Left lung (tissue), 10 donors: ENCODE measurements around the gene ST3GAL3. TPM values are rescaled to one million over a fixed set of nuclear protein-coding genes. Genes with fewer than 3 reads are reported as not detected.
A peak's percentile ranks its signal among the peaks of the same experiment; 100 is the strongest.

ENCODE experiments used
- ATAC-seq: fragments of 200-7000 bp; cut with Tn5 transposase; one replicate; pipeline ENCODE4 v1.9.1; 2020; ENCODE audit warnings: moderate library complexity
- DNase-seq, 4 donors: peaks; one replicate each; pipeline ENCODE4 v3.0.0-alpha.2; 2013 to 2020
- H3K27ac ChIP-seq, 2 donors: fragments of 200-600 bp; sonication (generic) in 1 of 2; one replicate each; pipeline versions ENCODE4 v1.5.0 to v1.8.0; 2020 to 2021
- H3K27me3 ChIP-seq, 2 donors: fragments of 200-600 bp; sonication (generic) in 1 of 2; one replicate each; pipeline versions ENCODE4 v1.5.0 to v1.8.0; 2020 to 2021
- H3K36me3 ChIP-seq, 2 donors: fragments of 200-600 bp; sonication (generic) in 1 of 2; one replicate each; pipeline versions ENCODE4 v1.5.0 to v1.8.0; 2020 to 2021
- H3K4me1 ChIP-seq, 2 donors: fragments of 200-600 bp; one replicate each; pipeline ENCODE4 v1.8.0; 2021
- H3K4me3 ChIP-seq, 2 donors: fragments of 200-600 bp; sonication (generic) in 1 of 2; one replicate each; pipeline versions ENCODE4 v1.5.0 to v1.8.0; 2020 to 2021; ENCODE audit warnings: mild to moderate bottlenecking in 1 of 2
- H3K9me3 ChIP-seq, 2 donors: fragments of 200-600 bp; sonication (generic) in 1 of 2; one replicate each; pipeline versions ENCODE4 v1.5.0 to v1.8.0; 2020 to 2021
- CTCF ChIP-seq, 2 donors: fragments of 200-600 bp; sonication (generic) in 1 of 2; IDR thresholded peaks; one replicate each; pipeline versions ENCODE4 v1.5.0 to v1.8.0; 2021; ENCODE audit warnings: antibody characterized with exemption in 2 of 2
- intact Hi-C, 2 donors: fragments of 100-400 bp; cut with DNase I; formaldehyde crosslinking; loops; one replicate each; pipeline versions ENCODE4 v1.11.2 to v1.14.2; 2022
- polyA plus RNA-seq, 6 donors: library from polyadenylated mRNA; unstranded; fragments of 120-200 nt; gene quantifications; one replicate each; pipeline ENCODE4 v1.2.1, GENCODE V29; 2013; ENCODE audit not compliant: insufficient read length in 6 of 6
- total RNA-seq, 2 donors: library from RNA; stranded (reverse); fragmentation: NEBNext Ultra II Directional; extraction: Animal tissue kit (Norgen Biotek cat#: 25700); gene quantifications; one replicate each; pipeline ENCODE4 v1.2.1, GENCODE V29; 2021
- donor health status: DM: no; HTN: yes; CAD: no.
- donor health status: DM: no; HTN: no; CAD: no.

ST3GAL3 gene
- total and polyA plus RNA-seq, 8 donors, result 18.9 to 42.4 (median 34.4) TPM

- Histone ChIP-seq H3K27me3 (peaks cover 0 to 45% of the 10 kb centered on the region in 2 donors), H3K27ac (no peak overlapping the region), H3K36me3 (no peaks in the 10 kb centered on the region), H3K4me1 (peaks cover 8 to 39% of the 10 kb centered on the region in 2 donors), H3K9me3 (no peaks in the 10 kb centered on the region), H3K4me3 (no peak overlapping the region)
- ATAC-seq (no peak), DNase-seq (no peak)
- TF ChIP-seq CTCF (IDR thresholded peaks at IDR 0.05), result peak; percentile 8 to 21
- intact Hi-C loops, result loop anchor here (2.0 to 10.0 kb wide), 2 partner anchors 168 to 170 kb away; no protein-coding TSS in a partner anchor
Observed at GRCh38 chr1:43934986-43935324, 227.6 kb downstream of the ST3GAL3 start.

GRCh38 chr1:43935711-43936427 is 228.5 kb downstream of the ST3GAL3 start:
- ATAC-seq, result no peak
- Histone ChIP-seq H3K27me3 (peaks cover 0 to 45% of the 10 kb centered on the region in 2 donors), H3K36me3 (no peaks in the 10 kb centered on the region), H3K27ac (no peak overlapping the region), H3K4me3 (peak overlapping the region in 1 of 2 donors; percentile 36), H3K9me3 (no peaks in the 10 kb centered on the region), H3K4me1 (peaks cover 8 to 39% of the 10 kb centered on the region in 2 donors)
- intact Hi-C loops, result loop anchor here (2.0 to 10.0 kb wide), 2 partner anchors 169 to 171 kb away; no protein-coding TSS in a partner anchor
- TF ChIP-seq CTCF (IDR thresholded peaks at IDR 0.05), result no peak
- DNase-seq, result no peak

- no peaks in the 10 kb centered on the region for H3K36me3 ChIP-seq
- intact Hi-C loops, result loop anchor here in 1 of 2 donors (10.0 kb wide), 1 partner anchor 172 kb away; no protein-coding TSS in a partner anchor
- ATAC-seq (peak; percentile 9), DNase-seq (peak in 3 of 4 donors; percentile 18 to 83 (median 36))
- no peak overlapping the region for H3K27ac ChIP-seq
- TF ChIP-seq CTCF (IDR thresholded peaks at IDR 0.05), result no peak
- H3K27me3 ChIP-seq, result peaks cover 0 to 45% of the 10 kb centered on the region in 2 donors
- peaks cover 8 to 39% of the 10 kb centered on the region in 2 donors for H3K4me1 ChIP-seq
- no peaks in the 10 kb centered on the region for H3K9me3 ChIP-seq
- peak overlapping the region; percentile 15 to 36 for H3K4me3 ChIP-seq
Observed at GRCh38 chr1:43936431-43937151, 229.3 kb downstream of the ST3GAL3 start.

GRCh38 chr1:43937179-43937865 is 230.0 kb downstream of the ST3GAL3 start:
- ATAC-seq (no peak), DNase-seq (no peak)
- no peak for TF ChIP-seq CTCF (IDR thresholded peaks at IDR 0.05)
- intact Hi-C loops, result loop anchor here in 1 of 2 donors (10.0 kb wide), 1 partner anchor 173 kb away; no protein-coding TSS in a partner anchor
- Histone ChIP-seq H3K36me3 (no peaks in the 10 kb centered on the region), H3K27ac (no peak overlapping the region), H3K4me1 (peaks cover 8 to 39% of the 10 kb centered on the region in 2 donors), H3K9me3 (no peaks in the 10 kb centered on the region), H3K4me3 (no peak overlapping the region), H3K27me3 (peaks cover 0 to 45% of the 10 kb centered on the region in 2 donors)
